Small intestine (tissue), 7 donors: Measurements from ENCODE around the gene FCRL4. TPM values are rescaled to one million over a fixed set of nuclear protein-coding genes. Genes with fewer than 3 reads are reported as not detected.

Experiments used
- DNase-seq, 2 donors: peaks; one replicate each; pipeline versions ENCODE4 v3.0.0 to v3.0.0-alpha.2; 2013
- FAIRE-seq: peaks from 2 replicates; lab custom pipeline; 2012; peaks lifted over from hg19 to GRCh38; lab: Jason Lieb, UNC
- H3K27ac ChIP-seq, 3 donors: one replicate each; pipeline ENCODE4 v1.5.1; 2013; ENCODE audit warnings: low read length in 2 of 3, mild to moderate bottlenecking in 2 of 3, control low read depth in 1 of 3, inconsistent platforms in 1 of 3, low read depth in 1 of 3, moderate library complexity in 1 of 3
- H3K27me3 ChIP-seq, 3 donors: one replicate each; pipeline ENCODE4 v1.6.1; 2013; ENCODE audit warnings: low read length in 3 of 3, inconsistent platforms in 1 of 3; ENCODE audit not compliant: control insufficient read depth in 3 of 3, insufficient read depth in 3 of 3
- H3K36me3 ChIP-seq, 3 donors: one replicate each; pipeline ENCODE4 v1.6.1; 2013; ENCODE audit warnings: low read length in 3 of 3, inconsistent platforms in 1 of 3, low read depth in 1 of 3, mild to moderate bottlenecking in 1 of 3, moderate library complexity in 1 of 3; ENCODE audit not compliant: control insufficient read depth in 3 of 3, insufficient read depth in 2 of 3
- H3K4me1 ChIP-seq, 3 donors: one replicate each; pipeline ENCODE4 v1.6.1; 2013; ENCODE audit warnings: low read length in 2 of 3, inconsistent platforms in 1 of 3, low read depth in 1 of 3, mild to moderate bottlenecking in 1 of 3, moderate library complexity in 1 of 3; ENCODE audit not compliant: control insufficient read depth in 3 of 3, insufficient read depth in 2 of 3
- H3K4me3 ChIP-seq, 3 donors: one replicate each; pipeline ENCODE4 v1.5.1; 2013; ENCODE audit warnings: low read length in 3 of 3, control low read depth in 1 of 3, inconsistent platforms in 1 of 3, low read depth in 1 of 3, mild to moderate bottlenecking in 1 of 3, moderate library complexity in 1 of 3
- H3K9me3 ChIP-seq, 2 donors: one replicate each; pipeline ENCODE4 v1.6.1; 2013; ENCODE audit warnings: low read depth in 1 of 2, low read length in 1 of 2; ENCODE audit not compliant: control insufficient read depth in 2 of 2, insufficient read depth in 1 of 2
- WGBS, 3 donors: extraction: QIAGEN DNeasy Blood & Tissue Kit; methylation state at CpG; one replicate each; pipeline ENCODE4 v1.1.7; 2013; 5-methylcytosine and 5-hydroxymethylcytosine counted together
- polyA plus RNA-seq, 4 donors: library from polyadenylated mRNA; stranded (reverse) in 3 of 4; unstranded in 1 of 4; fragments of 200-250 nt in 3 of 4; fragments of 120-200 nt in 1 of 4; gene quantifications; one replicate each; pipeline versions ENCODE4 v1.2.1 to v1.2.3, GENCODE V29; 2013
- donor health status: healthy with polysubstance abuse.
- donor health status: control.
- donor health status: control.
- donor health status: Bipolar disorder and iron deficiency.
- donor health status: healthy.

FCRL4 gene
- polyA plus RNA-seq, 4 donors, result 0.09 to 0.21 TPM; not detected in 2

- Histone ChIP-seq H3K36me3 (no peaks in the 10 kb centered on the region), H3K27ac (no peak overlapping the region), H3K4me1 (no peaks in the 10 kb centered on the region), H3K4me3 (no peak overlapping the region), H3K27me3 (no peaks in the 10 kb centered on the region), H3K9me3 (no peaks in the 10 kb centered on the region)
- 31 to 70% (median 50%) methylated on average over 6 of the region's 6 CpGs for WGBS, 3 donors
- DNase-seq (peak in 1 of 2 donors; percentile 50), FAIRE-seq (no peak)
Observed at GRCh38 chr1:157542676-157543075, 55.2 kb downstream of the FCRL4 start.

- 69 to 87% (median 78%) methylated on average over 3 of the region's 3 CpGs for WGBS, 3 donors
- no peaks in the 10 kb centered on the region for H3K27me3 ChIP-seq
- FAIRE-seq (no peak), DNase-seq (no peak)
- no peaks in the 10 kb centered on the region for H3K4me1 ChIP-seq
- H3K27ac ChIP-seq, result no peak overlapping the region
- H3K36me3 ChIP-seq, result no peaks in the 10 kb centered on the region
- H3K4me3 ChIP-seq, result no peak overlapping the region
- no peaks in the 10 kb centered on the region for H3K9me3 ChIP-seq
Observed at GRCh38 chr1:157540852-157541251, 57.0 kb downstream of the FCRL4 start.

GRCh38 chr1:157540160-157540748 is 57.6 kb downstream of the FCRL4 start:
- Histone ChIP-seq H3K36me3 (no peaks in the 10 kb centered on the region), H3K4me3 (no peak overlapping the region), H3K27ac (no peak overlapping the region), H3K4me1 (no peaks in the 10 kb centered on the region), H3K27me3 (no peaks in the 10 kb centered on the region), H3K9me3 (no peaks in the 10 kb centered on the region)
- DNase-seq (no peak), FAIRE-seq (no peak)
- 30 to 78% (median 46%) methylated on average over 2 of the region's 2 CpGs for WGBS, 3 donors

- DNase-seq (no peak), FAIRE-seq (no peak)
- H3K4me1 ChIP-seq, result no peaks in the 10 kb centered on the region
- no peaks in the 10 kb centered on the region for H3K27me3 ChIP-seq
- H3K27ac ChIP-seq, result no peak overlapping the region
- H3K36me3 ChIP-seq, result no peaks in the 10 kb centered on the region
- H3K9me3 ChIP-seq, result no peaks in the 10 kb centered on the region
- no peak overlapping the region for H3K4me3 ChIP-seq
Observed at GRCh38 chr1:157539568-157539967, 58.3 kb downstream of the FCRL4 start.

- H3K4me1 ChIP-seq, result peaks cover 0 to 2% (median 0%) of the 10 kb centered on the region in 3 donors
- FAIRE-seq (no peak), DNase-seq (no peak)
- H3K9me3 ChIP-seq, result no peaks in the 10 kb centered on the region
- H3K27me3 ChIP-seq, result no peaks in the 10 kb centered on the region
- H3K4me3 ChIP-seq, result no peak overlapping the region
- 75 to 86% (median 82%) methylated on average over 3 of the region's 3 CpGs for WGBS, 3 donors
- H3K36me3 ChIP-seq, result no peaks in the 10 kb centered on the region
- H3K27ac ChIP-seq, result no peak overlapping the region
Observed at GRCh38 chr1:157532569-157532968, 65.3 kb downstream of the FCRL4 start.

- Histone ChIP-seq H3K27ac (peak overlapping the region in 1 of 3 donors; percentile 57), H3K27me3 (no peaks in the 10 kb centered on the region), H3K9me3 (no peaks in the 10 kb centered on the region), H3K4me1 (peaks cover 0 to 20% (median 3%) of the 10 kb centered on the region in 3 donors), H3K36me3 (no peaks in the 10 kb centered on the region), H3K4me3 (no peak overlapping the region)
- no peak for FAIRE-seq
- 69 to 90% (median 79%) methylated on average over 5 of the region's 5 CpGs for whole genome bisulfite sequencing, 3 donors
- DNase-seq, result no peak
Observed at GRCh38 chr1:157523774-157524493, 74.0 kb downstream of the FCRL4 start.

Other genes with a start within 250 kb of the FCRL4 start
- gene FCRL5, start 45.6 kb downstream of the FCRL4 start, polyA plus RNA-seq, result 1 to 10 TPM in 2 of 4 donors, under 1 TPM in 2; 0.22 to 2.7 (median 1.1) TPM
- gene FCRL3, start 102.7 kb upstream of the FCRL4 start, polyA plus RNA-seq, result under 1 TPM in 3 of 4 donors, not detected in 1; 0.21 to 0.48 (median 0.27) TPM
- gene FCRL2, start 179.0 kb upstream of the FCRL4 start, polyA plus RNA-seq, result 1 to 10 TPM in 1 of 4 donors, under 1 TPM in 2, not detected in 1; 0.56 to 1.1 (median 0.88) TPM
- gene FCRL1, start 222.0 kb upstream of the FCRL4 start, polyA plus RNA-seq, result under 1 TPM in 2 of 4 donors, not detected in 2; 0.24 to 1.00 TPM
- under 1 TPM in 1 of 4 donors, not detected in 3; 0.03 TPM for gene CD5L, start 243.7 kb upstream of the FCRL4 start, polyA plus RNA-seq